ENCODE results near the gene LY6G6D.

GRCh38 chr6:31765559-31765909, 50.4 kb downstream of the LY6G6D start:
- TF ChIP-seq SUZ12 (IDR thresholded peaks at IDR 0.05; ENCODE audit: extremely low read depth, insufficient read depth, insufficient read length): no peak
- TF ChIP-seq YY1 (IDR thresholded peaks at IDR 0.05; ENCODE audit: insufficient read depth, insufficient read length): no peak

Measured in NT2/D1 (cell line).